ENCODE measurements around the gene FXYD1. TPM values are rescaled to one million over a fixed set of nuclear protein-coding genes. Genes with fewer than 3 reads are reported as not detected.

Gene FXYD1
- 0.65 TPM in 1 of 2 replicates, not detected in the other for total RNA-seq

GRCh38 chr19:35138305-35138892 is at the start of gene FXYD1:
Gene FXYD1, plus strand, starts transcription at chr19:35138824. Its CDS starts 1,256 bp downstream, at chr19:35140080.

GRCh38 chr19:35115177-35115951 is 23.3 kb upstream of the FXYD1 start, which contains the start of gene FXYD3:
Gene FXYD3, plus strand, starts transcription at chr19:35115823. Its CDS starts 3,554 bp downstream, at chr19:35119377.

GRCh38 chr19:35134601-35135242 is 3.9 kb upstream of the FXYD1 start, which contains the start of gene LGI4:
Gene LGI4, minus strand, starts transcription at chr19:35135059. Its CDS starts 379 bp downstream, at chr19:35134680.

GRCh38 chr19:35143231-35143715 is 4.6 kb downstream of the FXYD1 start, which contains the start of gene FXYD7:
Gene FXYD7, plus strand, starts transcription at chr19:35143255. Its CDS starts 79 bp downstream, at chr19:35143334.

GRCh38 chr19:35154525-35155406 is 16.1 kb downstream of the FXYD1 start, which contains the start of gene FXYD5:
Gene FXYD5, plus strand, starts transcription at chr19:35154735. Its CDS starts 816 bp downstream, at chr19:35155551.

Small RNAs within 50 kb of the gene (small RNA-seq; reads per million reads assigned to genes)
- gene AC020907.2: not detected

Other genes starting within 250 kb of the FXYD1 start
- 3.9 and 5.1 TPM in 2 replicates for gene ZNF30, start 211.9 kb upstream of the FXYD1 start, total RNA-seq
- gene ZNF792, start 174.6 kb upstream of the FXYD1 start, total RNA-seq: 40.2 and 51.6 TPM in 2 replicates
- gene GRAMD1A, start 138.5 kb upstream of the FXYD1 start, total RNA-seq: 50.8 and 76.4 TPM in 2 replicates
- 9.5 and 10.3 TPM in 2 replicates for gene SCN1B, start 108.4 kb upstream of the FXYD1 start, total RNA-seq
- gene HPN, start 97.1 kb upstream of the FXYD1 start, total RNA-seq: not detected in 2 replicates
- gene FXYD3, start 23.0 kb upstream of the FXYD1 start, total RNA-seq: not detected in 2 replicates
- gene LGI4, start 3.8 kb upstream of the FXYD1 start, total RNA-seq: 0.10 TPM in 1 of 2 replicates, not detected in the other
- not detected in 2 replicates for gene FXYD7, start 4.4 kb downstream of the FXYD1 start, total RNA-seq
- 54.5 and 62.1 TPM in 2 replicates for gene FXYD5, start 15.9 kb downstream of the FXYD1 start, total RNA-seq
- gene FAM187B, start 89.9 kb downstream of the FXYD1 start, total RNA-seq: not detected in 2 replicates
- gene LSR, start 110.2 kb downstream of the FXYD1 start, total RNA-seq: 0.29 and 0.65 TPM in 2 replicates
- gene USF2, start 130.1 kb downstream of the FXYD1 start, total RNA-seq: 55.1 and 55.2 TPM in 2 replicates
- gene HAMP, start 143.7 kb downstream of the FXYD1 start, total RNA-seq: under 0.01 TPM in 1 of 2 replicates, not detected in the other
- not detected in 2 replicates for gene MAG, start 153.3 kb downstream of the FXYD1 start, total RNA-seq
- 0.19 TPM in 1 of 2 replicates, not detected in the other for gene CD22, start 190.4 kb downstream of the FXYD1 start, total RNA-seq
- gene FFAR1, start 209.1 kb downstream of the FXYD1 start, total RNA-seq: not detected in 2 replicates
- not detected in 2 replicates for gene FFAR3, start 219.6 kb downstream of the FXYD1 start, total RNA-seq
- gene GPR42, start 232.2 kb downstream of the FXYD1 start, total RNA-seq: not detected in 2 replicates